HFFc6 (cell line): ENCODE data around the gene MEF2D. TPM values are rescaled to one million over a fixed set of nuclear protein-coding genes. Genes with fewer than 3 reads are reported as not detected.

ENCODE experiments used
- DNase-seq: peaks from one replicate; pipeline ENCODE4 v3.0.0-alpha.2; 2018
- H3K27ac Mint-ChIP-seq: 2 replicates; pipeline ENCODE4 v1.8.0; 2020; ENCODE audit warnings: mild to moderate bottlenecking, mixed read lengths
- H3K27me3 Mint-ChIP-seq: 2 replicates; pipeline ENCODE4 v1.8.0; 2021; ENCODE audit warnings: mild to moderate bottlenecking, moderate library complexity, mixed read lengths; ENCODE audit not compliant: insufficient read depth
- H3K36me3 Mint-ChIP-seq: 2 replicates; pipeline ENCODE4 v1.8.0; 2021; ENCODE audit warnings: low read depth, mixed read lengths
- H3K4me1 Mint-ChIP-seq: 2 replicates; pipeline ENCODE4 v1.8.0; 2020; ENCODE audit warnings: low read depth, mixed read lengths
- H3K4me3 Mint-ChIP-seq: 2 replicates; pipeline ENCODE4 v1.8.0; 2020; ENCODE audit warnings: mild to moderate bottlenecking, moderate library complexity, mixed read lengths
- H3K9me3 Mint-ChIP-seq: 2 replicates; pipeline ENCODE4 v1.8.0; 2020; ENCODE audit warnings: mild to moderate bottlenecking, mixed read lengths
- CTCF ChIP-seq: fragments of 200-600 bp; sonication (generic); IDR thresholded peaks from 2 replicates; pipeline ENCODE4 v1.5.0; 2021; ENCODE audit warnings: antibody characterized with exemption, mild to moderate bottlenecking
- total RNA-seq, 6 experiments: library from RNA; stranded (reverse); fragmentation: NEBNext Ultra II Directional; extraction: Animal tissue kit (Norgen Biotek cat#: 25700); gene quantifications; 2 replicates in 1 of 6; 3 replicates in 5 of 6; pipeline ENCODE4 v1.2.3, GENCODE V29; 2021

The MEF2D gene
- total RNA-seq, 6 experiments from 2014 or later: 50.0 to 60.1 (median 56.8) TPM

GRCh38 chr1:156481527-156481926 lies 19.0 kb downstream of the MEF2D start:
- Mint-ChIP-seq H3K27ac (no peak overlapping the region; the same call in 1 of the 2 replicates), H3K9me3 (no peaks in the 10 kb centered on the region), H3K4me3 (no peak overlapping the region), H3K36me3 (peaks cover 48% of the 10 kb centered on the region), H3K4me1 (peaks cover 56% of the 10 kb centered on the region), H3K27me3 (peaks cover 4% of the 10 kb centered on the region)
- no peak for DNase-seq
- TF ChIP-seq CTCF: no peak

GRCh38 chr1:156480411-156481192 lies 20.0 kb downstream of the MEF2D start:
- H3K27me3 Mint-ChIP-seq: peaks cover 6% of the 10 kb centered on the region
- H3K4me3 Mint-ChIP-seq: no peak overlapping the region
- peak; percentile 84 for TF ChIP-seq CTCF
- peaks cover 61% of the 10 kb centered on the region for H3K4me1 Mint-ChIP-seq
- peaks cover 53% of the 10 kb centered on the region for H3K36me3 Mint-ChIP-seq
- peak overlapping the region; percentile 76 for H3K27ac Mint-ChIP-seq
- no peak for DNase-seq
- H3K9me3 Mint-ChIP-seq: no peaks in the 10 kb centered on the region

- no peaks in the 10 kb centered on the region for H3K9me3 Mint-ChIP-seq
- H3K27me3 Mint-ChIP-seq: peaks cover 8% of the 10 kb centered on the region
Observed at GRCh38 chr1:156480016-156480370, 20.6 kb downstream of the MEF2D start.

GRCh38 chr1:156479093-156480015 lies 21.2 kb downstream of the MEF2D start:
- DNase-seq: no peak
- H3K4me1 Mint-ChIP-seq: peaks cover 63% of the 10 kb centered on the region
- no peaks in the 10 kb centered on the region for H3K9me3 Mint-ChIP-seq
- H3K27ac Mint-ChIP-seq: peak overlapping the region; percentile 9; the same call in 1 of the 2 replicates
- peaks cover 59% of the 10 kb centered on the region for H3K36me3 Mint-ChIP-seq
- TF ChIP-seq CTCF: peak; percentile 40
- peaks cover 8% of the 10 kb centered on the region for H3K27me3 Mint-ChIP-seq
- no peak overlapping the region for H3K4me3 Mint-ChIP-seq

More at GRCh38 chr1:156480016-156480370, 20.6 kb downstream of the MEF2D start:
- no peak overlapping the region for H3K4me3 Mint-ChIP-seq
- no peak for TF ChIP-seq CTCF
- H3K36me3 Mint-ChIP-seq: peaks cover 57% of the 10 kb centered on the region
- no peak for DNase-seq
- H3K27ac Mint-ChIP-seq: peak overlapping the region; percentile 76; the same call in 1 of the 2 replicates
- H3K4me1 Mint-ChIP-seq: peaks cover 66% of the 10 kb centered on the region

GRCh38 chr1:156478250-156478627 lies 22.3 kb downstream of the MEF2D start:
- Mint-ChIP-seq H3K27me3 (peaks cover 12% of the 10 kb centered on the region), H3K27ac (peak overlapping the region; percentile 78), H3K4me3 (no peak overlapping the region), H3K4me1 (peaks cover 52% of the 10 kb centered on the region), H3K9me3 (no peaks in the 10 kb centered on the region), H3K36me3 (peaks cover 70% of the 10 kb centered on the region)
- no peak for DNase-seq
- TF ChIP-seq CTCF: no peak
